ENCODE measurements around the gene NCAM2.

The NCAM2 gene

DNA sequence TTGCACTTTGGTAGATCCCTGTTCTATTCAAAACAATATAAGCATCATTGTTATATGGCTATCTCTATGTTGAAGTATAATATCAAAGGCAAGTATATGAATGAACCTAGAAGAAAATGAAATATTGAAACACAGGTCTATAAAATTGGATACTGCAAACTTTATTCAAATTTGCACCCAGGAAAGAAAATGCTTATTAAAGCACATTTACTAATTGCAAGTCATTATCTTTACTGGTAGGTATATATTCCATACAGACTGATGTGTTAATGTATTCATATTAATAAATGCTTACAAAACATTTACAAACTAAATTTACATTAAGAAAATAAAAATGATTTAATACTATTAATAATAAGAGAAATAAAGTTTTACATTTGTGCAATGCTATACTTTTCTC lies 469.8 kb downstream of the NCAM2 start:
- TF ChIP-seq, protein P1, sequence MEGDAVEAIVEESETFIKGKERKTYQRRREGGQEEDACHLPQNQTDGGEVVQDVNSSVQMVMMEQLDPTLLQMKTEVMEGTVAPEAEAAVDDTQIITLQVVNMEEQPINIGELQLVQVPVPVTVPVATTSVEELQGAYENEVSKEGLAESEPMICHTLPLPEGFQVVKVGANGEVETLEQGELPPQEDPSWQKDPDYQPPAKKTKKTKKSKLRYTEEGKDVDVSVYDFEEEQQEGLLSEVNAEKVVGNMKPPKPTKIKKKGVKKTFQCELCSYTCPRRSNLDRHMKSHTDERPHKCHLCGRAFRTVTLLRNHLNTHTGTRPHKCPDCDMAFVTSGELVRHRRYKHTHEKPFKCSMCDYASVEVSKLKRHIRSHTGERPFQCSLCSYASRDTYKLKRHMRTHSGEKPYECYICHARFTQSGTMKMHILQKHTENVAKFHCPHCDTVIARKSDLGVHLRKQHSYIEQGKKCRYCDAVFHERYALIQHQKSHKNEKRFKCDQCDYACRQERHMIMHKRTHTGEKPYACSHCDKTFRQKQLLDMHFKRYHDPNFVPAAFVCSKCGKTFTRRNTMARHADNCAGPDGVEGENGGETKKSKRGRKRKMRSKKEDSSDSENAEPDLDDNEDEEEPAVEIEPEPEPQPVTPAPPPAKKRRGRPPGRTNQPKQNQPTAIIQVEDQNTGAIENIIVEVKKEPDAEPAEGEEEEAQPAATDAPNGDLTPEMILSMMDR (IDR thresholded peaks at IDR 0.05) = no peak

DNA sequence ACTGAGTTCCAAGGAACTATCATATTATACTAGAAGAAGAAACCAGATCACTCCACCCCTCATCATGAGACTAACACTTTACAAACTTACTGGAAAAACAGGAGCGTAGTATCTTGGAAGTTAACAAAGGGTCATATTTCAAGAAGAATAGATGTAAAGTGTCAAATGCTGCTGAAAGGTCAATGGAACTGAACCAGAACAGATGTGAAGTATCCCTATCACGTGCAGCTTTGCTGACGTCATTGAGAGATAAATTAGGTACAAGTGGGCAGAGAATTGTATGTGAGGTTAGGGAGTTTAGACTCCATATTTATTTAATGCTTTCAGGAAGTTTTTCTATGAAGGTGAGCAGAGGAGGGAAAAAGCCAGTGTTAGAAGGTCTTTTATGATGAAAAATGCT lies 483.0 kb downstream of the NCAM2 start:
- TF ChIP-seq, protein P1 (IDR thresholded peaks at IDR 0.05) = no peak

DNA sequence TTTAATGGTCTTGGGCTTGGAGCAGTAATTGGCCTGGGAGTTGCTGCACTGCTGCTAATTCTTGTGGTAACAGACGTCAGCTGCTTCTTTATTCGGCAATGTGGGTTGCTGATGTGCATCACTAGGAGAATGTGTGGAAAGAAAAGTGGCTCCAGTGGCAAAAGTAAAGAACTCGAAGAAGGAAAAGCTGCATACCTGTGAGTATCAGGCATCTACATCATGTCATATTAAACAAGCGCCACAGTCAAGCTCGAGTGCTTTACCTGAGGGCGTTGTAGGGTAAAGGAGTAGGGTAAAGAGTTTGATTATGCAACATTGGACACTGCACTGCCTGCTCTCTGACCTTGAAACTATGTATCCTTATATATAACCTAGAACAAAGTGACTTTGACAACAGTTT lies 510.6 kb downstream of the NCAM2 start:
- TF ChIP-seq, protein P1 (IDR thresholded peaks at IDR 0.05) = no peak

DNA sequence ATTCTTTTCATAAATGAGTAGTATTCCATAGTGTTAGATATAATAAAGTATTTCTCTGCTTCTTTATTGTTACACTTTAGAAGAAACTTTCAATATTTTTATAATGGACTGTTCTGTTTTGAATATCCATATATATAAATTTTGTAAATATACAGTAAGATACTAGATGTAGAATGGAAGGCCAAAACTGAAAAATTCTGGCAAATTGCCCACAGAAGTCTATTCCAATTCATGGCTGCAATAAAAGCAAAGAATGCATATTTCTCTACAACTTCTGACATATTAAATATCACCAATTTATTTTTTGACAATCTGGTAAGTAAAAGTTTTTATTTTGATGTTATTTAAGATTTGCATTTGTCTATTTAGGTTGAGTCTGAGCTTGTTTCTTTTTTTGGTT lies 532.5 kb downstream of the NCAM2 start:
- TF ChIP-seq, protein P1 (IDR thresholded peaks at IDR 0.05) = no peak

DNA sequence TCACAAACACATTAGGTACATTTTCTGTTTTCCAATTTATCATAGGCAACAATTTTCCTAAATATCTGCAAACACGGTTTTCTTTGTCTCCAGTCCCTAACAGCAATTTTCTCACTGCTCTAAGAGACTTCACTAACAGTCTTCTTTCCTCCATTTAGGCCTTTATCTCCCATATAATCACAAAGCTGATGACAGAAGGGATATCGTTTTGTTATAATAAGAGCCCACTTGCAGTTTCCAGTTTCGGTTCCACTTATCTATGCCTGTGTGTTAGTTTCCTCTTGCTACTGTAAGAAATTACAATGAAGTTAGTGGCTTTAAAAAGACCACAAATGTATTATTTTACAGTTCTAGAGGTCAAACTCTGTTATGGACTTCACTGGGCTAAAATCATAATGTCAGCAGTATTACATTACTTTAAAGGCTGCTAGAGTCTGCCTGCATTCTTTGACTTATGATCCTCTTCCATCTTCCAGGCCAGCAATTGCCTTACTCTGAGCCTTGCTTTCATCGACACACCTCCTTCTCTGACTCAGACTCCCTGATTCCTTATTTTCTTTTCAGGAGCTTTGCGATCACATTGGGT lies 549.3 kb downstream of the NCAM2 start:
- TF ChIP-seq, protein P1 (IDR thresholded peaks at IDR 0.05) = no peak

DNA sequence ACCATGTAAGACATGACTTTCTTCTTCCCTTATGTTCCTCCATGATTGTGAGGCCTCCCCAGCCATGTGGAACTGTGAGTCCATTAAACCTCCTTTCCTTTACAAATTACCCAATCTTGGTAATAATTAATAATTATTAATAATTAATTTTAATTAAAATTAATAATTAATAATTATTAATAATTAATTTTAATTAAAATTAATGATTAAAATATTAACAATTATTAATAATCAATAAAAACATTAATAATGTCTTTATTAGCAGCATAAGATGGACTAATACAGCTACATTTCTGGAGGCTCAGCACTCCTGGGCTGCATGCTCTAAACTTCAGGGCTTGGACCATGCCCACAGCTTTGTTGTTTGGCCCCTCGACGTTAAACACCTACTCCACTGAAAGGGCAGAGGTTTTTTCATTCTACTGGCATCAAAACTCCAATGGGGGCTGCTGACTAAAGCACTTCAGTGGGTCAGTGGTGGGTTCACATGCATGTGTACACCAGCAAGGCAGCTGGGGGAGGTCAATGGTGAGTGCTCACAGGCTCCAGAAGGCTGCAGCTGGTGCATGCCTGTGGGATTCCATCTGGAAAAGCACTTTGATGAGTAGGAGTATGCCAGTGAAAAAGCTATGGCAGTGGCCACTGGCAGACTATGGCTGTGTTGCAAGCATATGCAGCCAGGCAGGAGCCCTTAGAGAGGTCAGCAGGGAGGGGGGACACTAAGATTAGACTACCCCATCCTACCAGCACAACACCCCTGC lies 561.3 kb downstream of the NCAM2 start:
- TF ChIP-seq, protein P1 (IDR thresholded peaks at IDR 0.05) = no peak

All from LNCAP (cell line).